ENCODE data around the gene TAS2R7.

DNA sequence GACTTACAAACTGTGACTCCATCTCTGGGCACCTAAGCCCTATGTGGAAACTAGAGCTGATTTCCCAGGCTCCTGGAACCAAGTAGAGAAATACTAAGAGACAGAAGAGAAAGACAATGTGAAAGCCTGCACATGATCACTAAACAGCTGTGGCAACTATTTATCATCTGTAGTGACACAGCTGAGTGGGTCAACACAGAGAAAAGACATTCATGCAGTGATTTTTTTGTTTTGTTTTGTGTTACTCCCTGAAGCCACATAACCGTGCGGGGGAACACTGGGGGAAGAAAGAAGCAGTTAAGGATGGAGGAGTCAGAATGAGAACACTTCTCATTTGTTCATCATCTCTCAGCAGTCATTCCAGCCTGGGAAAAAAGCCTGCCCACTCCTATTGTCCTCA lies 45.3 kb upstream of the TAS2R7 start:
- TF ChIP-seq, protein P1, sequence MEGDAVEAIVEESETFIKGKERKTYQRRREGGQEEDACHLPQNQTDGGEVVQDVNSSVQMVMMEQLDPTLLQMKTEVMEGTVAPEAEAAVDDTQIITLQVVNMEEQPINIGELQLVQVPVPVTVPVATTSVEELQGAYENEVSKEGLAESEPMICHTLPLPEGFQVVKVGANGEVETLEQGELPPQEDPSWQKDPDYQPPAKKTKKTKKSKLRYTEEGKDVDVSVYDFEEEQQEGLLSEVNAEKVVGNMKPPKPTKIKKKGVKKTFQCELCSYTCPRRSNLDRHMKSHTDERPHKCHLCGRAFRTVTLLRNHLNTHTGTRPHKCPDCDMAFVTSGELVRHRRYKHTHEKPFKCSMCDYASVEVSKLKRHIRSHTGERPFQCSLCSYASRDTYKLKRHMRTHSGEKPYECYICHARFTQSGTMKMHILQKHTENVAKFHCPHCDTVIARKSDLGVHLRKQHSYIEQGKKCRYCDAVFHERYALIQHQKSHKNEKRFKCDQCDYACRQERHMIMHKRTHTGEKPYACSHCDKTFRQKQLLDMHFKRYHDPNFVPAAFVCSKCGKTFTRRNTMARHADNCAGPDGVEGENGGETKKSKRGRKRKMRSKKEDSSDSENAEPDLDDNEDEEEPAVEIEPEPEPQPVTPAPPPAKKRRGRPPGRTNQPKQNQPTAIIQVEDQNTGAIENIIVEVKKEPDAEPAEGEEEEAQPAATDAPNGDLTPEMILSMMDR (IDR thresholded peaks at IDR 0.05): no peak
- TF ChIP-seq POLR2A (IDR thresholded peaks at IDR 0.05): no peak

Data from thyroid gland (tissue), 4 donors.